Hepatocyte (in vitro differentiated cells): Measurements from ENCODE around the gene CWF19L2.

Experiments
- CTCF ChIP-seq: fragments of 200-600 bp; sonication (generic); IDR thresholded peaks from 2 replicates; pipeline ENCODE4 v1.5.1; 2016; ENCODE audit warnings: antibody characterized with exemption, mild to moderate bottlenecking; ENCODE audit not compliant: poor library complexity
- EZH2 ChIP-seq: fragments of 200-600 bp; sonication (generic); IDR thresholded peaks from 2 replicates; pipeline ENCODE4 v1.6.1; 2016; ENCODE audit warnings: antibody characterized with exemption, mild to moderate bottlenecking, borderline replicate concordance
- EZH2phosphoT487 ChIP-seq: fragments of 200-600 bp; sonication (generic); IDR thresholded peaks from one replicate; pipeline ENCODE4 v1.6.1; 2018; ENCODE audit warnings: antibody characterized with exemption, mild to moderate bottlenecking, low read depth, moderate library complexity; ENCODE audit not compliant: unreplicated experiment, severe bottlenecking

DNA sequence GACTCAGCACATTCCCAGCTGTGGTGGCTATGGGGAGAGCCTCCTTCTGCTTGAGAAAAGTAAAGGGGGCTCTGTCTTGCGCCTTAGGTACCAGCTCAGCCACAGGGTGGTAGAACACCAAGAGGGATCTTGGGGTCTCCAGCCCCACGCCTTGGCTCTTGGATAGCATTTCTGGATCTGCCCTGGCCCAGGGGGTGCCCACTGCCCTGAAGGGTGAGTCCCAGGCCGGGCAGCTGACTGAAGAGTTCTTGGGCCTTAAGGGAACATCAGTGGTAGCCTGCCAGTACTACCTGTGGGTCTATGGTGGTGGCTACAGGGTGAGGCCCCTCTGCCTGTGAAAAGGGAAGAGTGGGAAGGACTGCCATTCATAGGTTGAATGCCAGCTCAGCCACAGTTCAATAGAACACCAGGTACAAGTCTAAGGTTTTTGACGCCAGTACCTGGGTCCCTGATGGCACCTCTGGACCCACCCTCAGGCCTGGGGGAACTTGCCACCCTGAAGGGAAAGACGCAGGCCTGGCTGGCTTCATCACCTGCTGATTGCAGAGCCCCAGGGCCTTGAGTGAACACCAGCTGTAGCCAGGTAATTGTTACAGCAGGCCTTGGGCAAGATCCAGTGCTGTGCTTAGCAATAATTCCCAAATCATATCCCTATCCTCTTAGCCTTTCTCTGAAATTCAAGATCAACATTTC, 3.9 kb downstream of the CWF19L2 start:
- TF ChIP-seq CTCF: no peak
- no peak for TF ChIP-seq EZH2phosphoT487
- TF ChIP-seq EZH2: no peak
